ENCODE data around the gene STK10.

GRCh38 chr5:172106511-172107356, 81.3 kb downstream of the STK10 start:
- peak; percentile 85 for TF ChIP-seq RAD21 (IDR thresholded peaks at IDR 0.05; ENCODE audit: low read length)
- peak; percentile 85 for TF ChIP-seq CTCF (IDR thresholded peaks at IDR 0.05)
- TF ChIP-seq YY1 (IDR thresholded peaks at IDR 0.05; ENCODE audit: low read depth) = no peak
- TF ChIP-seq POLR2AphosphoS5 (IDR thresholded peaks at IDR 0.05; ENCODE audit: low read depth, low read length) = no peak
- TF ChIP-seq RFX5 (IDR thresholded peaks at IDR 0.05; ENCODE audit: low read length) = no peak
